K562 (cell line): ENCODE data around the gene LRMDA. TPM values are rescaled to one million over a fixed set of nuclear protein-coding genes. Genes with fewer than 3 reads are reported as not detected.

ENCODE experiments used
- ATAC-seq: fragments of 200-7000 bp; cut with Tn5 transposase; 3 replicates; pipeline ENCODE4 v1.9.1; 2020; ENCODE audit warnings: moderate library complexity
- BruUV-seq: library from RNA; stranded (reverse); fragments of 400-500 nt; replicated peaks from 2 replicates; lab custom pipeline; 2021; lab: Mats Ljungman, UMichigan
- CTCF ChIA-PET: fragments of 300-600 bp; formaldehyde crosslinking; extraction: SDS; loops from one replicate; lab custom pipeline; 2021; ENCODE audit warnings: low intra/inter-chr PET ratio; lab: Yijun Ruan, JAX
- POLR2A ChIA-PET: fragments of 300-600, 350-650 bp; sonication (Branson Sonifier 250); formaldehyde crosslinking; extraction: SDS; loops from one replicate; lab custom pipeline; 2021; ENCODE audit warnings: antibody characterized with exemption, inconsistent platforms; lab: Yijun Ruan, JAX
- DNase-seq, 4 experiments: peaks; one replicate each; pipeline versions ENCODE4 v3.0.0 to v3.0.0-alpha.2; 2011 to 2018; ENCODE audit warnings: low spot score in 3 of 4, mixed read lengths in 3 of 4; ENCODE audit errors: extremely low read depth in 1 of 4
- FAIRE-seq: peaks from 2 replicates; lab custom pipeline; 2011; peaks lifted over from hg19 to GRCh38; lab: Jason Lieb, UNC
- H2AFZ ChIP-seq: 2 replicates; pipeline ENCODE4 v1.6.0; 2011; ENCODE audit warnings: low read depth, low read length, control low read depth, inconsistent platforms
- H3K27ac ChIP-seq: fragments of 200-600 bp; 3 replicates; pipeline ENCODE4 v1.8.0; 2011; ENCODE audit warnings: low read depth, mild to moderate bottlenecking, control low read depth, inconsistent platforms, low read length, moderate library complexity, mixed read lengths; ENCODE audit errors: extremely low read depth
- H3K27me3 ChIP-seq, 2 experiments: fragments of 300-600 bp in 1 of 2; 2 replicates in 1 of 2; 3 replicates in 1 of 2; pipeline versions ENCODE4 v1.6.0 to v1.8.0; 2011; ENCODE audit warnings: inconsistent platforms in 2 of 2, low read length in 2 of 2, mild to moderate bottlenecking in 1 of 2, mixed read lengths in 1 of 2, moderate library complexity in 1 of 2; ENCODE audit not compliant: control insufficient read depth in 2 of 2, insufficient read depth in 2 of 2
- H3K36me3 ChIP-seq: fragments of 300-600 bp; 3 replicates; pipeline ENCODE4 v1.8.0; 2011; ENCODE audit warnings: mild to moderate bottlenecking, low read length, inconsistent platforms; ENCODE audit not compliant: control insufficient read depth, insufficient read depth
- H3K4me1 ChIP-seq, 2 experiments: fragments of 200-600 bp in 1 of 2; replicated peaks in 1 of 2; 2 replicates in 1 of 2; 3 replicates in 1 of 2; pipeline versions ENCODE4 v1.5.1 to v1.8.0; 2011; ENCODE audit warnings: inconsistent platforms in 2 of 2, low read length in 2 of 2, mild to moderate bottlenecking in 1 of 2, mixed read lengths in 1 of 2, moderate library complexity in 1 of 2; ENCODE audit not compliant: control insufficient read depth in 2 of 2, insufficient read depth in 2 of 2
- H3K4me2 ChIP-seq: 2 replicates; pipeline ENCODE4 v1.6.1; 2011; ENCODE audit warnings: low read length, control low read depth, inconsistent platforms, mixed read lengths; ENCODE audit not compliant: insufficient read depth
- H3K4me3 ChIP-seq: fragments of 200-600 bp; sonication (generic), shearing (Covaris generic); 2 replicates; pipeline ENCODE4 v1.5.1; 2016; ENCODE audit warnings: control low read depth, inconsistent platforms
- H3K79me2 ChIP-seq: fragments of 200-600 bp; 3 replicates; pipeline ENCODE4 v1.8.0; 2011; ENCODE audit warnings: low read length, inconsistent platforms; ENCODE audit not compliant: control insufficient read depth, insufficient read depth
- H3K9ac ChIP-seq, 2 experiments: 2 replicates each; pipeline versions ENCODE4 v1.6.0 to v1.6.1; 2011; ENCODE audit warnings: low read depth in 2 of 2, low read length in 2 of 2, control low read depth in 1 of 2, inconsistent platforms in 1 of 2, mild to moderate bottlenecking in 1 of 2, mixed read lengths in 1 of 2; ENCODE audit not compliant: insufficient read depth in 1 of 2
- H3K9me1 ChIP-seq: one replicate; pipeline ENCODE4 v1.6.0; 2011; ENCODE audit warnings: inconsistent platforms, mild to moderate bottlenecking, low read length, moderate library complexity; ENCODE audit not compliant: control insufficient read depth, insufficient read depth
- H3K9me3 ChIP-seq: replicated peaks from 2 replicates; pipeline ENCODE4 v1.5.1; 2011; ENCODE audit warnings: low read depth, low read length, inconsistent platforms; ENCODE audit not compliant: control insufficient read depth, insufficient read depth
- H4K20me1 ChIP-seq: replicated peaks from 2 replicates; pipeline ENCODE4 v1.6.1; 2011; ENCODE audit warnings: low read length, inconsistent platforms, mixed read lengths; ENCODE audit not compliant: control insufficient read depth, insufficient read depth
- HDAC6 ChIP-seq: IDR thresholded peaks from 2 replicates; pipeline ENCODE4 v1.6.1; 2012; ENCODE audit warnings: low read depth, mild to moderate bottlenecking, control low read depth, inconsistent platforms, low read length, moderate library complexity
- KAT7 ChIP-seq: sonication (generic); formaldehyde crosslinking; IDR thresholded peaks from 2 replicates; pipeline ENCODE4 v1.8.0; 2022; ENCODE audit warnings: missing genetic modification reagents, mild to moderate bottlenecking, borderline replicate concordance
- NEUROD1 ChIP-seq: fragments of 150-350 bp; IDR thresholded peaks from 2 replicates; pipeline ENCODE4 v1.6.1; 2014; ENCODE audit warnings: borderline replicate concordance, low read length, low read depth; ENCODE audit not compliant: partially characterized antibody
- NFE2L1 ChIP-seq: fragments of 450-650 bp; IDR thresholded peaks from 2 replicates; pipeline ENCODE4 v1.6.1; 2016; ENCODE audit warnings: missing genetic modification characterization, low read depth, mild to moderate bottlenecking, missing compliant biosample characterization, moderate library complexity, borderline replicate concordance
- NR2C2 ChIP-seq, 2 experiments: fragments of 200-800 bp in 1 of 2; sonication (Bioruptor generic) in 1 of 2; sonication (generic) in 1 of 2; formaldehyde crosslinking in 1 of 2; IDR thresholded peaks; 2 replicates each; pipeline versions ENCODE4 v1.6.1 to v1.8.0; 2016 to 2022; ENCODE audit warnings: mild to moderate bottlenecking in 1 of 2, missing compliant biosample characterization in 1 of 2, missing genetic modification characterization in 1 of 2, missing genetic modification reagents in 1 of 2
- PHF21A ChIP-seq: fragments of 450-650 bp; IDR thresholded peaks from 2 replicates; pipeline ENCODE4 v1.6.1; 2017; ENCODE audit warnings: low read depth, borderline replicate concordance
- SMARCA4 ChIP-seq: fragments of 450-650 bp; IDR thresholded peaks from 2 replicates; pipeline ENCODE4 v1.6.1; 2016
- TAF15 ChIP-seq: fragments of 200-400 bp; formaldehyde crosslinking; IDR thresholded peaks from 2 replicates; pipeline ENCODE4 v1.6.1; 2017; ENCODE audit warnings: mild to moderate bottlenecking, low read depth, low read length, moderate library complexity
- TRIM28 ChIP-seq: fragments of 450-650 bp; IDR thresholded peaks from 2 replicates; pipeline ENCODE4 v1.6.1; 2017
- YBX1 ChIP-seq: fragments of 450-650 bp; IDR thresholded peaks from 2 replicates; pipeline ENCODE4 v1.7.1; 2016; ENCODE audit warnings: mild to moderate bottlenecking
- ZFP36 ChIP-seq: fragments of 150-350 bp; IDR thresholded peaks from 2 replicates; pipeline ENCODE4 v1.6.1; 2018; ENCODE audit warnings: low read length, low read depth; ENCODE audit not compliant: partially characterized antibody
- ZNF699 ChIP-seq: fragments of 250-450 bp; sonication (Bioruptor Pico); IDR thresholded peaks from 2 replicates; pipeline ENCODE4 v1.8.0; 2021; ENCODE audit warnings: mild to moderate bottlenecking, moderate library complexity; ENCODE audit not compliant: insufficient replicate concordance
- WGBS: fragments of 100-300 bp; shearing (Covaris generic); methylation state at CpG from one replicate; pipeline ENCODE4 v1.1.6; 2016; ENCODE audit warnings: low coverage, mixed read lengths; ENCODE audit not compliant: insufficient coverage; ENCODE audit errors: missing lambda C conversion rate; 5-methylcytosine and 5-hydroxymethylcytosine counted together
- in situ Hi-C: fragments of 300-500 bp; cut with MboI; formaldehyde crosslinking; loops from 4 replicates; pipeline ENCODE4 v1.15.0; 2018; ENCODE audit warnings: inconsistent platforms, mixed read lengths
- intact Hi-C: fragments of 100-400 bp; cut with micrococcal nuclease; formaldehyde crosslinking; loops from 2 replicates; pipeline ENCODE4 v1.14.2; 2022
- polyA plus RNA-seq, 8 experiments: library from polyadenylated mRNA; depleted of rRNA in 4 of 8; stranded (reverse) in 5 of 8; unstranded in 3 of 8; fragments of >200 nt; fragmentation: Nextera tagmentation in 2 of 8; fragmentation: Illumina TruSeq in 1 of 8; extraction: Ambion mirVana in 2 of 8; extraction: Trizol in 1 of 8; gene quantifications; 2 replicates each; pipeline versions ENCODE4 v1.2.1 to v1.2.3, GENCODE V29; 2011 to 2014; ENCODE audit warnings: inconsistent platforms in 1 of 8, missing spikeins in 1 of 8
- total RNA-seq, 7 experiments: library from RNA; depleted of rRNA in 6 of 7; stranded (reverse); fragments of >200 nt in 6 of 7; fragmentation: Illumina TruSeq in 2 of 7; extraction: Trizol in 2 of 7; gene quantifications; 2 replicates each; pipeline versions ENCODE4 v1.2.1 to v1.2.3, GENCODE V29; 2011 to 2021; ENCODE audit warnings: low replicate concordance in 1 of 7
- TF ChIP-seq, protein P1 (sequence below): fragments of 450-650 bp; IDR thresholded peaks from 2 replicates; pipeline ENCODE4 v1.6.1; 2016; ENCODE audit warnings: mild to moderate bottlenecking
- TF ChIP-seq, protein P2 (sequence below): fragments of 250-450 bp; sonication (Bioruptor Pico); IDR thresholded peaks from 2 replicates; pipeline ENCODE4 v1.8.0; 2021; ENCODE audit warnings: moderate library complexity, mild to moderate bottlenecking, inconsistent platforms

Gene LRMDA
- total and polyA plus RNA-seq, 9 of the 15 experiments (the other 6 are each of a cell fraction or from before 2014, with no cell fraction given), result 0.25 TPM; not detected in 8

DNA sequence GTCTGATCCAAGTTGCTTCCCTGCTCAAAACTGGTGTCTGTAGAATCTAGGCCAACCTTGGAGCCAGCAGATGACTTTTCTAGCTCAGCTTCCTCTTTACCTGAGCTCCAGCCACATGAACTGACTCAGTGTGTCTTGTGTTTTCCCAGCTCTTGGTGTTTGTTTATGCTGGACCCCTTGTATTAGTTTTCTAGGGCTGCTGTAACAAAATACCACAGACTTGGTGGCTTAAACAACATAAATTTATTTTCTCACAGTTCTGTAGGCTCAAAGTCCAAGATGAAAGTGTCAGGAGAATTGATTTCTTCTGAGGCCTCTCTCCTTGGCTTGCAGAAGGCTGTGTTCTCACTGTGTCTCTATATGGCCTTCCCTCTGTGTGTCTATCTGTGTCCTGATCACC, 45.1 kb downstream of the LRMDA start:
- Histone ChIP-seq H3K9me3 (no peaks in the 10 kb centered on the region), H3K79me2 (no peaks in the 10 kb centered on the region), H4K20me1 (no peaks in the 10 kb centered on the region), H3K4me2 (no peak overlapping the region), H3K36me3 (no peaks in the 10 kb centered on the region), H3K27me3 (peaks cover 0 to 5% of the 10 kb centered on the region in 2 experiments; a peak in 1 of 5 replicates), H3K4me3 (no peak overlapping the region), H2AFZ (no peak overlapping the region), H3K4me1 (no peaks in the 10 kb centered on the region), H3K27ac (no peak overlapping the region), H3K9me1 (no peaks in the 10 kb centered on the region)
- ChIA-PET CTCF (no interaction called here), POLR2A (interaction anchor here (0.7 kb wide), 1 partner anchor 26 kb away, joined by 3 read pairs; no protein-coding TSS in a partner anchor)
- BruUV-seq, result no TSS peak
- DNase-seq (no peak), ATAC-seq (no peak), FAIRE-seq (no peak)
- in situ Hi-C loops, result no loop called here
- intact Hi-C loops, result no loop called here
- TF ChIP-seq NEUROD1 (no peak), YBX1 (no peak), TRIM28 (no peak), SMARCA4 (no peak), HDAC6 (no peak), ZFP36 (no peak)
- TF ChIP-seq, all 486 proteins: peak for 0
- H3K9ac ChIP-seq, result no peak overlapping the region

DNA sequence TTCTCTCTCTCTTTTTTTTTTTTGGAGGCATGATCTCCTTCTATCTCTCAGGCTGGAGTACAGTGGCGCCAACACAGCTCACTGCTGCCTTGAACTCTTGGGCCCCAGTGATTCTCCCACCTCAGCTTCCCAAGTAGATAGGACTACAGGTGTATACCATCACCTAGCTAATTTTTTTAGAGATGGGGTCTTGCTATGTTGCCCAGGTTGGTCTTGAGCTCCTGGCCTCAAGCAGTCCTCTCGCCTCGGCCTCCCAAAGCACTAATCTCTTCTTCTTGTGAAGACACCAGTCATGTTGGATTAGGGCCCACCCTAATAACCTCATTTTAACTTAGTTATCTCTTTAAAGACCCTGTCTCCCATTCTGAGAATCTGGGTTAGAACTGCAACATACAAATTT, 45.6 kb downstream of the LRMDA start:
- Histone ChIP-seq H3K27ac (no peak overlapping the region), H3K9me3 (no peaks in the 10 kb centered on the region), H3K4me2 (no peak overlapping the region), H3K27me3 (peaks cover 0 to 5% of the 10 kb centered on the region in 2 experiments; a peak in 1 of 5 replicates), H3K4me3 (no peak overlapping the region), H4K20me1 (no peaks in the 10 kb centered on the region), H3K4me1 (no peaks in the 10 kb centered on the region), H3K9ac (no peak overlapping the region), H2AFZ (no peak overlapping the region), H3K36me3 (no peaks in the 10 kb centered on the region), H3K79me2 (no peaks in the 10 kb centered on the region), H3K9me1 (no peaks in the 10 kb centered on the region)
- in situ Hi-C loops (no loop called here), intact Hi-C loops (no loop called here)
- no TSS peak for BruUV-seq
- no peak for FAIRE-seq
- no peak for ATAC-seq
- DNase-seq, result no peak
- CTCF ChIA-PET, result no interaction called here
- POLR2A ChIA-PET, result interaction anchor here (0.7 kb wide), 1 partner anchor 25 kb away, joined by 3 read pairs; no protein-coding TSS in a partner anchor
- 0% methylated on average over 3 of the region's 3 CpGs for WGBS
- TF ChIP-seq KAT7 (CRISPR knock-in tag) (no peak), TAF15 (no peak), NR2C2 (CRISPR knock-in tag; IDR thresholded peaks at IDR 0.05) (no peak), NR2C2 (tag; IDR thresholded peaks at IDR 0.05) (no peak), NFE2L1 (tag) (no peak), PHF21A (no peak), ZNF699 (CRISPR knock-in tag) (no peak)
- TF ChIP-seq, protein P1, sequence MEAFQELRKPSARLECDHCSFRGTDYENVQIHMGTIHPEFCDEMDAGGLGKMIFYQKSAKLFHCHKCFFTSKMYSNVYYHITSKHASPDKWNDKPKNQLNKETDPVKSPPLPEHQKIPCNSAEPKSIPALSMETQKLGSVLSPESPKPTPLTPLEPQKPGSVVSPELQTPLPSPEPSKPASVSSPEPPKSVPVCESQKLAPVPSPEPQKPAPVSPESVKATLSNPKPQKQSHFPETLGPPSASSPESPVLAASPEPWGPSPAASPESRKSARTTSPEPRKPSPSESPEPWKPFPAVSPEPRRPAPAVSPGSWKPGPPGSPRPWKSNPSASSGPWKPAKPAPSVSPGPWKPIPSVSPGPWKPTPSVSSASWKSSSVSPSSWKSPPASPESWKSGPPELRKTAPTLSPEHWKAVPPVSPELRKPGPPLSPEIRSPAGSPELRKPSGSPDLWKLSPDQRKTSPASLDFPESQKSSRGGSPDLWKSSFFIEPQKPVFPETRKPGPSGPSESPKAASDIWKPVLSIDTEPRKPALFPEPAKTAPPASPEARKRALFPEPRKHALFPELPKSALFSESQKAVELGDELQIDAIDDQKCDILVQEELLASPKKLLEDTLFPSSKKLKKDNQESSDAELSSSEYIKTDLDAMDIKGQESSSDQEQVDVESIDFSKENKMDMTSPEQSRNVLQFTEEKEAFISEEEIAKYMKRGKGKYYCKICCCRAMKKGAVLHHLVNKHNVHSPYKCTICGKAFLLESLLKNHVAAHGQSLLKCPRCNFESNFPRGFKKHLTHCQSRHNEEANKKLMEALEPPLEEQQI, result no peak
- TF ChIP-seq, protein P2, sequence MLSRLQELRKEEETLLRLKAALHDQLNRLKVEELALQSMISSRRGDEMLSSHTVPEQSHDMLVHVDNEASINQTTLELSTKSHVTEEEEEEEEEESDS (CRISPR knock-in tag), result no peak
